DND-41 (cell line): Measurements from ENCODE around the gene SLC43A1.
"Not testable (repeated sequence)": the region's sequence is repeated elsewhere in the genome, so short reads cannot be mapped to it uniquely, and the experiment has no call there.

ENCODE experiments used
- ATAC-seq: fragments of 200-7000 bp; cut with Tn5 transposase; 3 replicates; pipeline ENCODE4 v1.9.1; 2021; ENCODE audit warnings: low read depth; ENCODE audit not compliant: insufficient read depth
- DNase-seq: peaks from one replicate; pipeline ENCODE4 v3.0.0-alpha.2; 2020
- H2AFZ ChIP-seq: 2 replicates; pipeline ENCODE4 v1.6.0; 2012; ENCODE audit warnings: low read depth, low read length
- H3K27ac ChIP-seq: 2 replicates; pipeline ENCODE4 v1.5.1; 2012; ENCODE audit warnings: low read length, inconsistent platforms
- H3K27me3 ChIP-seq: fragments of 200-600 bp; sonication (generic); 2 replicates; pipeline ENCODE4 v1.6.0; 2012; ENCODE audit warnings: low read length, mild to moderate bottlenecking, inconsistent platforms; ENCODE audit not compliant: insufficient read depth, poor library complexity
- H3K36me3 ChIP-seq: 2 replicates; pipeline ENCODE4 v1.5.1; 2012; ENCODE audit warnings: low read length, inconsistent platforms; ENCODE audit not compliant: insufficient read depth
- H3K4me1 ChIP-seq: 2 replicates; pipeline ENCODE4 v1.5.1; 2012; ENCODE audit warnings: mild to moderate bottlenecking, low read length; ENCODE audit not compliant: insufficient read depth
- H3K4me2 ChIP-seq: 2 replicates; pipeline ENCODE4 v1.6.0; 2012; ENCODE audit warnings: mild to moderate bottlenecking, moderate library complexity, low read length, inconsistent platforms; ENCODE audit not compliant: insufficient read depth
- H3K4me3 ChIP-seq, 2 experiments: fragments of 200-600 bp in 1 of 2; shearing (Covaris generic) in 1 of 2; 2 replicates each; pipeline ENCODE4 v1.5.1; 2012 to 2016; ENCODE audit warnings: inconsistent platforms in 2 of 2, low read length in 2 of 2, mild to moderate bottlenecking in 2 of 2, low read depth in 1 of 2, moderate library complexity in 1 of 2
- H3K79me2 ChIP-seq: 2 replicates; pipeline ENCODE4 v1.6.0; 2012; ENCODE audit warnings: low read length, inconsistent platforms; ENCODE audit not compliant: insufficient read depth
- H3K9ac ChIP-seq: 2 replicates; pipeline ENCODE4 v1.6.0; 2012; ENCODE audit warnings: low read depth, mild to moderate bottlenecking, inconsistent platforms, low read length, moderate library complexity
- H3K9me3 ChIP-seq: 2 replicates; pipeline ENCODE4 v1.5.1; 2012; ENCODE audit warnings: low read length, moderate library complexity, mild to moderate bottlenecking, inconsistent platforms; ENCODE audit not compliant: insufficient read depth, severe bottlenecking
- H4K20me1 ChIP-seq: 2 replicates; pipeline ENCODE4 v1.6.0; 2012; ENCODE audit warnings: low read length; ENCODE audit not compliant: insufficient read depth
- CTCF ChIP-seq: IDR thresholded peaks from 2 replicates; pipeline ENCODE4 v1.5.1; 2012; ENCODE audit warnings: borderline replicate concordance, low read length, moderate library complexity, mild to moderate bottlenecking; ENCODE audit not compliant: poor library complexity, severe bottlenecking; ENCODE audit errors: extremely low read depth
- EZH2 ChIP-seq: IDR thresholded peaks from 3 replicates; pipeline ENCODE4 v1.6.1; 2012; ENCODE audit warnings: borderline replicate concordance, low read depth, mild to moderate bottlenecking, moderate library complexity, low read length, inconsistent platforms; ENCODE audit not compliant: severe bottlenecking

The SLC43A1 gene

GRCh38 chr11:57542582-57542981 is 27.1 kb upstream of the SLC43A1 start:
- Histone ChIP-seq H3K4me1 (no peaks in the 10 kb centered on the region), H3K27ac (no peak overlapping the region), H2AFZ (no peak overlapping the region), H3K9me3 (no peaks in the 10 kb centered on the region), H3K4me2 (no peak overlapping the region), H3K79me2 (no peaks in the 10 kb centered on the region), H3K4me3 (no peak overlapping the region), H3K9ac (no peak overlapping the region), H4K20me1 (no peaks in the 10 kb centered on the region), H3K36me3 (peaks cover 21% of the 10 kb centered on the region), H3K27me3 (no peaks in the 10 kb centered on the region)
- ATAC-seq, result no peak
- no peak for DNase-seq
- TF ChIP-seq EZH2 (no peak), CTCF (no peak)

GRCh38 chr11:57541169-57541568 is 25.7 kb upstream of the SLC43A1 start:
- Histone ChIP-seq H3K27ac (no peak overlapping the region), H3K4me2 (no peak overlapping the region), H3K4me3 (no peak overlapping the region), H4K20me1 (no peaks in the 10 kb centered on the region), H3K9me3 (no peaks in the 10 kb centered on the region), H3K4me1 (no peaks in the 10 kb centered on the region), H3K27me3 (no peaks in the 10 kb centered on the region), H2AFZ (no peak overlapping the region), H3K9ac (no peak overlapping the region), H3K36me3 (peaks cover 8% of the 10 kb centered on the region; the same call in 1 of the 2 replicates), H3K79me2 (no peaks in the 10 kb centered on the region)
- ATAC-seq, result no peak
- DNase-seq, result no peak
- TF ChIP-seq EZH2, result no peak
- no peak for TF ChIP-seq CTCF

- TF ChIP-seq CTCF, result no peak
- TF ChIP-seq EZH2, result no peak
- H3K9me3 ChIP-seq, result no peaks in the 10 kb centered on the region
- no peaks in the 10 kb centered on the region for H3K27me3 ChIP-seq
- DNase-seq, result no peak
- H3K4me2 ChIP-seq, result no peak overlapping the region
- H4K20me1 ChIP-seq, result no peaks in the 10 kb centered on the region
- no peak overlapping the region for H2AFZ ChIP-seq
- H3K4me1 ChIP-seq, result no peaks in the 10 kb centered on the region
- no peak overlapping the region for H3K4me3 ChIP-seq
- H3K9ac ChIP-seq, result no peak overlapping the region
- no peak for ATAC-seq
- H3K36me3 ChIP-seq, result peaks cover 8% of the 10 kb centered on the region; the same call in 1 of the 2 replicates
- no peaks in the 10 kb centered on the region for H3K79me2 ChIP-seq
- no peak overlapping the region for H3K27ac ChIP-seq
Measured at GRCh38 chr11:57539342-57539741, 23.8 kb upstream of the SLC43A1 start.

GRCh38 chr11:57536947-57537619 is 21.6 kb upstream of the SLC43A1 start, which contains the start of gene SMTNL1:
SMTNL1 (plus strand) TSS chr11:57537595; CDS start chr11:57542643, 5,048 bp downstream.
- Histone ChIP-seq H3K27ac (no peak within 1 kb of the TSS), H2AFZ (no peak within 1 kb of the TSS), H4K20me1 (no peaks in the 10 kb centered on the region), H3K36me3 (peaks cover 8% of the 10 kb centered on the region; the same call in 1 of the 2 replicates), H3K27me3 (no peaks in the 10 kb centered on the region), H3K9ac (no peak within 1 kb of the TSS), H3K4me2 (no peak within 1 kb of the TSS), H3K4me1 (peaks cover 3% of the 10 kb centered on the region), H3K9me3 (no peaks in the 10 kb centered on the region), H3K79me2 (no peaks in the 10 kb centered on the region), H3K4me3 (no peak within 1 kb of the TSS)
- DNase-seq, result no peak
- no peak for ATAC-seq
- TF ChIP-seq CTCF (no peak), EZH2 (no peak)

- not testable (repeated sequence) for H3K4me2 ChIP-seq, ATAC-seq, H3K27ac ChIP-seq, H3K4me3 ChIP-seq, H2AFZ ChIP-seq, H3K9me3 ChIP-seq, DNase-seq, H4K20me1 ChIP-seq, H3K9ac ChIP-seq, H3K36me3 ChIP-seq, H3K27me3 ChIP-seq
- H3K4me1 ChIP-seq, result peaks cover 21% of the 10 kb centered on the region
- H3K79me2 ChIP-seq, result peaks cover 11% of the 10 kb centered on the region
Measured at GRCh38 chr11:57534449-57534848, 18.9 kb upstream of the SLC43A1 start.
